Progenitor cell of endocrine pancreas (in vitro differentiated cells): ENCODE data around the gene ADAM12. TPM values are rescaled to one million over a fixed set of nuclear protein-coding genes. Genes with fewer than 3 reads are reported as not detected.

Source experiments
- DNase-seq: peaks from one replicate; pipeline ENCODE4 v3.0.0; 2021; ENCODE audit warnings: low spot score; ENCODE audit not compliant: unreplicated experiment
- H3K27ac Mint-ChIP-seq: 2 replicates; pipeline ENCODE4 v1.8.0; 2021; ENCODE audit warnings: mild to moderate bottlenecking, moderate library complexity, mixed read lengths
- H3K27me3 Mint-ChIP-seq: 2 replicates; pipeline ENCODE4 v1.8.0; 2021; ENCODE audit warnings: mixed read lengths
- H3K36me3 Mint-ChIP-seq: 2 replicates; pipeline ENCODE4 v1.8.0; 2022; ENCODE audit warnings: mixed read lengths; ENCODE audit not compliant: insufficient read depth
- H3K4me1 Mint-ChIP-seq: 2 replicates; pipeline ENCODE4 v1.8.0; 2021; ENCODE audit warnings: low read depth, mixed read lengths
- H3K4me3 Mint-ChIP-seq: 2 replicates; pipeline ENCODE4 v1.8.0; 2021; ENCODE audit warnings: low read depth, mild to moderate bottlenecking, moderate library complexity, mixed read lengths
- H3K9me3 Mint-ChIP-seq: 2 replicates; pipeline ENCODE4 v1.8.0; 2021; ENCODE audit warnings: low read depth, mixed read lengths
- CTCF ChIP-seq: fragments of 200-600 bp; sonication (generic); IDR thresholded peaks from one replicate; pipeline ENCODE4 v1.5.0; 2021; ENCODE audit warnings: antibody characterized with exemption, mild to moderate bottlenecking; ENCODE audit not compliant: unreplicated experiment
- total RNA-seq: library from RNA; stranded (reverse); gene quantifications from 2 replicates; pipeline ENCODE4 v1.2.1, GENCODE V29; 2021

ADAM12 gene
- total RNA-seq, 1 donor from 2014 or later = 1.8 TPM

GRCh38 chr10:126317751-126318150 is 70.5 kb downstream of the ADAM12 start:
- Mint-ChIP-seq H3K4me1 (no peaks in the 10 kb centered on the region), H3K27ac (no peak overlapping the region), H3K9me3 (no peaks in the 10 kb centered on the region), H3K36me3 (no peaks in the 10 kb centered on the region), H3K27me3 (peaks cover 17% of the 10 kb centered on the region), H3K4me3 (no peak overlapping the region)
- no peak for DNase-seq
- TF ChIP-seq CTCF = no peak

- Mint-ChIP-seq H3K4me3 (no peak overlapping the region), H3K4me1 (no peaks in the 10 kb centered on the region), H3K9me3 (no peaks in the 10 kb centered on the region), H3K27me3 (peaks cover 26% of the 10 kb centered on the region), H3K36me3 (no peaks in the 10 kb centered on the region), H3K27ac (no peak overlapping the region)
- no peak for DNase-seq
- no peak for TF ChIP-seq CTCF
Measured at GRCh38 chr10:126315494-126316177, 72.6 kb downstream of the ADAM12 start.

- H3K4me3 Mint-ChIP-seq = no peak overlapping the region
- no peaks in the 10 kb centered on the region for H3K9me3 Mint-ChIP-seq
- H3K36me3 Mint-ChIP-seq = no peaks in the 10 kb centered on the region
- H3K27me3 Mint-ChIP-seq = peaks cover 28% of the 10 kb centered on the region
- H3K4me1 Mint-ChIP-seq = no peaks in the 10 kb centered on the region
- DNase-seq = no peak
- H3K27ac Mint-ChIP-seq = no peak overlapping the region
- TF ChIP-seq CTCF = no peak
Measured at GRCh38 chr10:126314863-126315493, 73.3 kb downstream of the ADAM12 start.

- TF ChIP-seq CTCF = no peak
- Mint-ChIP-seq H3K4me3 (no peak overlapping the region), H3K4me1 (no peaks in the 10 kb centered on the region), H3K27me3 (peaks cover 32% of the 10 kb centered on the region), H3K27ac (no peak overlapping the region), H3K36me3 (no peaks in the 10 kb centered on the region), H3K9me3 (no peaks in the 10 kb centered on the region)
- DNase-seq = no peak
Measured at GRCh38 chr10:126312167-126312566, 76.1 kb downstream of the ADAM12 start.

- no peak for TF ChIP-seq CTCF
- H3K27me3 Mint-ChIP-seq = peaks cover 31% of the 10 kb centered on the region
- H3K4me3 Mint-ChIP-seq = no peak overlapping the region
- H3K36me3 Mint-ChIP-seq = no peaks in the 10 kb centered on the region
- H3K4me1 Mint-ChIP-seq = no peaks in the 10 kb centered on the region
- H3K27ac Mint-ChIP-seq = no peak overlapping the region
- peaks cover under 1% of the 10 kb centered on the region for H3K9me3 Mint-ChIP-seq
- no peak for DNase-seq
Measured at GRCh38 chr10:126309228-126309883, 78.9 kb downstream of the ADAM12 start.
